HepG2 (cell line): ENCODE data around the gene AHCTF1. TPM values are rescaled to one million over a fixed set of nuclear protein-coding genes. Genes with fewer than 3 reads are reported as not detected.

Source experiments
- ATAC-seq: fragments of 200-7000 bp; cut with Tn5 transposase; 3 replicates; pipeline ENCODE4 v1.9.1; 2020; ENCODE audit warnings: mild to moderate bottlenecking, moderate library complexity
- BruUV-seq: library from RNA; stranded (reverse); fragments of 400-500 nt; replicated peaks from 2 replicates; lab custom pipeline; 2021; lab: Mats Ljungman, UMichigan
- CTCF ChIA-PET: fragments of 300-600 bp; formaldehyde crosslinking; extraction: SDS; loops from one replicate; lab custom pipeline; 2021; ENCODE audit warnings: low total read pairs, inconsistent platforms, low intra/inter-chr PET ratio; lab: Yijun Ruan, JAX
- POLR2A ChIA-PET: fragments of 350-600 bp; sonication (Branson Sonifier 250); formaldehyde crosslinking; loops from one replicate; lab custom pipeline; 2020; ENCODE audit warnings: antibody characterized with exemption, inconsistent platforms; lab: Yijun Ruan, JAX
- DNase-seq: peaks from one replicate; pipeline ENCODE4 v3.0.0-alpha.2; 2015; ENCODE audit warnings: low spot score
- FAIRE-seq: peaks from 3 replicates; lab custom pipeline; 2011; peaks lifted over from hg19 to GRCh38; lab: Jason Lieb, UNC
- H2AFZ ChIP-seq: one replicate; pipeline ENCODE4 v1.6.1; 2011; ENCODE audit warnings: low read length, inconsistent platforms
- H3K27ac ChIP-seq: fragments of 300-600 bp; 3 replicates; pipeline ENCODE4 v1.8.0; 2011; ENCODE audit warnings: mixed run types, mild to moderate bottlenecking, mixed read lengths, low read length, inconsistent platforms; ENCODE audit not compliant: insufficient read depth; ENCODE audit errors: extremely low read length
- H3K27me3 ChIP-seq, 2 experiments: fragments of 200-600 bp in 1 of 2; 2 replicates in 1 of 2; 3 replicates in 1 of 2; pipeline versions ENCODE4 v1.6.0 to v1.8.0; 2011; ENCODE audit warnings: low read length in 2 of 2, mild to moderate bottlenecking in 2 of 2, moderate library complexity in 2 of 2, inconsistent platforms in 1 of 2; ENCODE audit not compliant: insufficient read depth in 2 of 2, control insufficient read depth in 1 of 2
- H3K36me3 ChIP-seq, 2 experiments: fragments of 200-600 bp in 1 of 2; replicated peaks in 1 of 2; 2 replicates in 1 of 2; 3 replicates in 1 of 2; pipeline versions ENCODE4 v1.5.1 to v1.8.0; 2011; ENCODE audit warnings: low read length in 2 of 2, inconsistent platforms in 1 of 2; ENCODE audit not compliant: insufficient read depth in 2 of 2, control insufficient read depth in 1 of 2
- H3K4me1 ChIP-seq: 2 replicates; pipeline ENCODE4 v1.5.1; 2012; ENCODE audit warnings: low read length, inconsistent platforms; ENCODE audit not compliant: insufficient read depth
- H3K4me2 ChIP-seq: 2 replicates; pipeline ENCODE4 v1.6.0; 2011; ENCODE audit warnings: low read depth, low read length, inconsistent platforms
- H3K4me3 ChIP-seq, 3 experiments: fragments of 200-600 bp in 1 of 3; sonication (generic), shearing (Covaris generic) in 1 of 3; replicated peaks in 1 of 3; 2 replicates each; pipeline ENCODE4 v1.5.1; 2011 to 2016; ENCODE audit warnings: low read length in 3 of 3, inconsistent platforms in 2 of 3, low read depth in 2 of 3, mild to moderate bottlenecking in 2 of 3, control low read depth in 1 of 3, mixed read lengths in 1 of 3; ENCODE audit not compliant: insufficient read depth in 1 of 3
- H3K79me2 ChIP-seq: one replicate; pipeline ENCODE4 v1.6.1; 2011; ENCODE audit warnings: low read length, inconsistent platforms; ENCODE audit not compliant: insufficient read depth
- H3K9ac ChIP-seq: 2 replicates; pipeline ENCODE4 v1.6.0; 2011; ENCODE audit warnings: mild to moderate bottlenecking, low read depth, low read length, inconsistent platforms; ENCODE audit not compliant: insufficient read depth
- H3K9me3 ChIP-seq: 2 replicates; pipeline ENCODE4 v1.5.1; 2012; ENCODE audit warnings: mild to moderate bottlenecking, low read length
- H4K20me1 ChIP-seq: 2 replicates; pipeline ENCODE4 v1.6.0; 2011; ENCODE audit warnings: inconsistent platforms, mild to moderate bottlenecking, low read length, moderate library complexity; ENCODE audit not compliant: insufficient read depth
- ELF1 ChIP-seq: sonication (generic); formaldehyde crosslinking; IDR thresholded peaks from 2 replicates; pipeline ENCODE4 v1.4.0; 2020; ENCODE audit warnings: missing genetic modification reagents
- FOXO1 ChIP-seq: sonication (generic); formaldehyde crosslinking; IDR thresholded peaks from 2 replicates; pipeline ENCODE4 v1.4.0; 2020; ENCODE audit warnings: missing genetic modification reagents
- HMG20B ChIP-seq: conservative IDR thresholded peaks from 2 replicates; pipeline ENCODE4 v1.6.1; 2016; ENCODE audit warnings: missing genetic modification reagents, missing compliant biosample characterization
- KAT8 ChIP-seq: IDR thresholded peaks from 2 replicates; pipeline ENCODE4 v1.6.1; 2016; ENCODE audit warnings: missing genetic modification reagents, missing compliant biosample characterization
- NFRKB ChIP-seq: fragments of 450-650 bp; IDR thresholded peaks from 2 replicates; pipeline ENCODE4 v1.6.1; 2017
- RFX1 ChIP-seq: fragments of 450-650 bp; IDR thresholded peaks from 2 replicates; pipeline ENCODE4 v1.6.1; 2017
- SPEN ChIP-seq: sonication (generic); formaldehyde crosslinking; IDR thresholded peaks from 2 replicates; pipeline ENCODE4 v1.5.1; 2020; ENCODE audit warnings: low read depth, mild to moderate bottlenecking, missing genetic modification reagents
- TAF15 ChIP-seq: fragments of 200-400 bp; formaldehyde crosslinking; IDR thresholded peaks from one replicate; pipeline ENCODE4 v1.6.1; 2018; ENCODE audit warnings: mild to moderate bottlenecking, low read depth, low read length; ENCODE audit not compliant: poor library complexity, severe bottlenecking
- THAP8 ChIP-seq: sonication (generic); formaldehyde crosslinking; IDR thresholded peaks from 2 replicates; pipeline ENCODE4 v1.5.1; 2020; ENCODE audit warnings: missing genetic modification reagents, mild to moderate bottlenecking, borderline replicate concordance
- ZBTB26 ChIP-seq: IDR thresholded peaks from 2 replicates; pipeline ENCODE4 v1.6.1; 2016; ENCODE audit warnings: missing compliant biosample characterization, missing genetic modification reagents, borderline replicate concordance
- ZBTB3 ChIP-seq: sonication (generic); formaldehyde crosslinking; IDR thresholded peaks from 2 replicates; pipeline ENCODE4 v1.4.0; 2020; ENCODE audit warnings: low read depth, mild to moderate bottlenecking, moderate library complexity, missing genetic modification reagents, borderline replicate concordance
- ZNF343 ChIP-seq: sonication (generic); formaldehyde crosslinking; IDR thresholded peaks from 2 replicates; pipeline ENCODE4 v1.4.0; 2020; ENCODE audit warnings: mild to moderate bottlenecking, missing genetic modification reagents
- ZNF362 ChIP-seq: sonication (generic); formaldehyde crosslinking; IDR thresholded peaks from 2 replicates; pipeline ENCODE4 v1.4.0; 2020; ENCODE audit warnings: missing genetic modification reagents, mild to moderate bottlenecking, borderline replicate concordance
- ZNF484 ChIP-seq: sonication (generic); formaldehyde crosslinking; IDR thresholded peaks from 2 replicates; pipeline ENCODE4 v1.5.1; 2020; ENCODE audit warnings: mild to moderate bottlenecking, low read depth, missing genetic modification reagents, borderline replicate concordance
- ZNF652 ChIP-seq: IDR thresholded peaks from 2 replicates; pipeline ENCODE4 v1.6.1; 2016; ENCODE audit warnings: low read depth, borderline replicate concordance
- ZNF709 ChIP-seq: sonication (generic); formaldehyde crosslinking; IDR thresholded peaks from 2 replicates; pipeline ENCODE4 v1.5.0; 2020; ENCODE audit warnings: mild to moderate bottlenecking, missing genetic modification reagents
- ZZZ3 ChIP-seq: sonication (generic); formaldehyde crosslinking; IDR thresholded peaks from 2 replicates; pipeline ENCODE4 v1.4.0; 2020; ENCODE audit warnings: missing genetic modification reagents, mild to moderate bottlenecking, borderline replicate concordance
- WGBS: methylation state at CpG from one replicate; pipeline ENCODE4 v1.1.6; 2017; ENCODE audit warnings: low lambda C conversion rate; 5-methylcytosine and 5-hydroxymethylcytosine counted together
- in situ Hi-C: cut with HindIII; loops from 2 replicates; pipeline ENCODE4 v1.10.0; 2017; ENCODE audit warnings: low pct_unique_long_range_greater_than_20kb; ENCODE audit not compliant: extremely low pct_ligation_motif_present
- intact Hi-C: fragments of 100-400 bp; cut with micrococcal nuclease; formaldehyde crosslinking; loops from one replicate; pipeline ENCODE4 v1.10.0; 2022; ENCODE audit not compliant: unreplicated experiment
- polyA plus RNA-seq, 8 experiments: library from polyadenylated mRNA; depleted of rRNA in 3 of 8; stranded (reverse) in 7 of 8; unstranded in 1 of 8; fragments of >200 nt; fragmentation: Illumina TruSeq in 4 of 8; extraction: Trizol in 4 of 8; gene quantifications; 2 replicates each; pipeline versions ENCODE4 v1.2.1 to v1.2.3, GENCODE V29; 2011 to 2016; ENCODE audit warnings: low read depth in 4 of 8, missing spikeins in 1 of 8, mixed read lengths in 1 of 8; ENCODE audit not compliant: insufficient read depth in 1 of 8
- total RNA-seq, 5 experiments: library from RNA; depleted of rRNA; stranded (reverse); fragments of >200 nt; fragmentation: Illumina TruSeq; extraction: Trizol; gene quantifications; 2 replicates each; pipeline ENCODE4 v1.2.3, GENCODE V29; 2016; ENCODE audit warnings: low read depth in 1 of 5
- TF ChIP-seq, protein P1 (sequence below): sonication (generic); formaldehyde crosslinking; conservative IDR thresholded peaks from 2 replicates; pipeline ENCODE4 v1.8.0; 2022; ENCODE audit warnings: low read depth, missing genetic modification reagents

AHCTF1 gene
- total and polyA plus RNA-seq, 2 of the 13 experiments (the other 11 are each of a cell fraction or from before 2014, with no cell fraction given): 16.6 to 45.9 TPM

- ChIA-PET POLR2A (no interaction called here), CTCF (no interaction called here)
- H3K9ac ChIP-seq: no peak overlapping the region
- DNase-seq (no peak), FAIRE-seq (no peak), ATAC-seq (no peak)
- H3K9me3 ChIP-seq: peaks cover 4% of the 10 kb centered on the region; the same call in 1 of the 2 replicates
- peaks cover 0 to 6% of the 10 kb centered on the region in 2 experiments; a peak in 2 of 5 replicates for H3K27me3 ChIP-seq
- no peak overlapping the region for H3K4me2 ChIP-seq
- no peaks in the 10 kb centered on the region for H4K20me1 ChIP-seq
- no peak overlapping the region for H3K4me3 ChIP-seq
- in situ Hi-C loops (no loop called here), intact Hi-C loops (no loop called here)
- H3K36me3 ChIP-seq: no peaks in the 10 kb centered on the region
- H2AFZ ChIP-seq: no peak overlapping the region
- no peak overlapping the region for H3K27ac ChIP-seq
- BruUV-seq: no TSS peak
- H3K4me1 ChIP-seq: no peaks in the 10 kb centered on the region
- no peaks in the 10 kb centered on the region for H3K79me2 ChIP-seq
- WGBS: 44% methylated on average over 7 of the region's 7 CpGs
- TF ChIP-seq ELF1 (CRISPR knock-in tag) (no peak), ZZZ3 (CRISPR knock-in tag) (no peak), FOXO1 (CRISPR knock-in tag) (no peak), ZNF652 (CRISPR knock-in tag) (no peak), ZNF362 (no peak), ZNF484 (no peak), ZNF343 (CRISPR knock-in tag) (no peak), ZBTB3 (CRISPR knock-in tag) (no peak), THAP8 (no peak), TAF15 (no peak), KAT8 (CRISPR knock-in tag) (no peak), SPEN (CRISPR knock-in tag) (no peak), RFX1 (no peak), NFRKB (no peak), ZBTB26 (no peak), ZNF709 (CRISPR knock-in tag) (no peak), HMG20B (CRISPR knock-in tag) (no peak)
- TF ChIP-seq, protein P1, sequence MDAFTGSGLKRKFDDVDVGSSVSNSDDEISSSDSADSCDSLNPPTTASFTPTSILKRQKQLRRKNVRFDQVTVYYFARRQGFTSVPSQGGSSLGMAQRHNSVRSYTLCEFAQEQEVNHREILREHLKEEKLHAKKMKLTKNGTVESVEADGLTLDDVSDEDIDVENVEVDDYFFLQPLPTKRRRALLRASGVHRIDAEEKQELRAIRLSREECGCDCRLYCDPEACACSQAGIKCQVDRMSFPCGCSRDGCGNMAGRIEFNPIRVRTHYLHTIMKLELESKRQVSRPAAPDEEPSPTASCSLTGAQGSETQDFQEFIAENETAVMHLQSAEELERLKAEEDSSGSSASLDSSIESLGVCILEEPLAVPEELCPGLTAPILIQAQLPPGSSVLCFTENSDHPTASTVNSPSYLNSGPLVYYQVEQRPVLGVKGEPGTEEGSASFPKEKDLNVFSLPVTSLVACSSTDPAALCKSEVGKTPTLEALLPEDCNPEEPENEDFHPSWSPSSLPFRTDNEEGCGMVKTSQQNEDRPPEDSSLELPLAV (CRISPR knock-in tag): no peak
These were observed 111.1 kb downstream of the AHCTF1 start for GRCh38 chr1:246820666-246821065.
